GM13976 (cell line): ENCODE results near the gene PRPF4.
"Not testable (repeated sequence)": the region's sequence is repeated elsewhere in the genome, so short reads cannot be mapped to it uniquely, and the experiment has no call there.

Source experiments
- DNase-seq: peaks from one replicate; pipeline ENCODE4 v3.0.0; 2012; ENCODE audit warnings: low spot score
- CTCF ChIP-seq: IDR thresholded peaks from 2 replicates; pipeline ENCODE4 v1.5.1; 2012; ENCODE audit warnings: borderline replicate concordance, mild to moderate bottlenecking; ENCODE audit not compliant: insufficient read depth; ENCODE audit errors: extremely low read depth, missing control alignments, control extremely low read depth
- in situ Hi-C: fragments of 300-500 bp; cut with MboI; formaldehyde crosslinking; loops from one replicate; pipeline ENCODE4 v1.12.0; 2022; ENCODE audit warnings: low sequenced_read_pairs, mixed read lengths, inconsistent platforms; ENCODE audit not compliant: unreplicated experiment

PRPF4 gene

DNA sequence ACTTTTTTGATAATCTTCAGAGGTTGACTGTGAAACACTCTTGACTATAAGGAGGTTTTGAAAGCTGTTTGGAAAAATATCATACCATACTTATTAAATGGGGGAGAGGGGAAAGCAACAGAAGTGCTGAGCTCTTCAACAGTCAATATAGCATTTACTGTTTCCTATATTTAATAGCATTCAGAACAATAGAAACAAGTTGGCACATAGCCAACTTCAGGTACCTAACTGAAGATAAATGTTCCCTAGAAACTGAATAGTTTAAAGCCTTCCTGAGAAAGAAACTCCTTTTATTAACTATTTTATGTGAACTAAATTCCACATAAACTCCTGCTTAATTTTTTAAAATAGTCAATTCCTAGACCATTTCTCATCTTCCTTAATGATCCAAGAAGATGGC lies 27.8 kb upstream of the PRPF4 start:
- DNase-seq, result no peak
- TF ChIP-seq CTCF, result no peak
- in situ Hi-C loops, result no loop called here

GRCh38 chr9:113249661-113250060 lies 25.8 kb upstream of the PRPF4 start:
- in situ Hi-C loops, DNase-seq: not testable (repeated sequence)

DNA sequence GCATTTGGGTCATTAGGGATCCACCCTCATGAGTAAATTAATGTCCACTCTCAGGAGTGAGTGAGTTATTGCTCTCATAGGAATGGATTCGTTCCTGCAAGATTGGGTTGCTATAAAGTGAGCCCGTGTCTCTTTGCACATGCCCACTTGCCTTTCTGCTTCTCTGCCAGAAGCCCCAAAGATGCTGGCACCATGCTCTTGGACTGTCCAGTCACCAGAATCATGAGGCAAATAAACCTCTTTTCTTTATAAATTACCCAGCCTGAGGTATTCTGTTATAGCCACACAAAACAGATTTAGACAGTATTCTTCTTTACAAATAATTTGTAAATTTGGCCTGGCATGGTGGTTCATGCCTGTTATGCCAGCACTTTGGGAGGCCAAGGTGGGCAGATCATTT lies 24.7 kb upstream of the PRPF4 start:
- TF ChIP-seq CTCF, result no peak
- in situ Hi-C loops, result no loop called here
- DNase-seq, result no peak

DNA sequence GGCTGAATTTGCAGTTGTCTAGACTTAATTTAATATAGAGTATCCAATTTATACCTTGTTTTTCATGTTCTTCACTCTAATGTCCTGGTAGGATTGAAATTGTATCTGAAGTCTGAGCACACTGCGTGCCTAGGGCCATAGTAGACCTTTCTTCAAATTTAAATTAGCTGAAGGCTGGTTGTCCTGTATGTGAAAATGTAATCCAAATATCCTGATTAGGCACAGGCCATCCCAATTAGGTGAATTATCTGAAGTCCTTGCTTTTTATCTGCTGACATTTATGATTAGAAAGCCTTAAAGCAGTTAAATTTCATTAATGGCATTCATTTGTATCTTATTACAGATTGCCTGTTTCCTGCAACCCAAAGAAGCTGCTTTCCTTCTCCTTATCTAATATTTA lies 20.5 kb upstream of the PRPF4 start:
- DNase-seq, result no peak
- in situ Hi-C loops, result no loop called here
- no peak for TF ChIP-seq CTCF

DNA sequence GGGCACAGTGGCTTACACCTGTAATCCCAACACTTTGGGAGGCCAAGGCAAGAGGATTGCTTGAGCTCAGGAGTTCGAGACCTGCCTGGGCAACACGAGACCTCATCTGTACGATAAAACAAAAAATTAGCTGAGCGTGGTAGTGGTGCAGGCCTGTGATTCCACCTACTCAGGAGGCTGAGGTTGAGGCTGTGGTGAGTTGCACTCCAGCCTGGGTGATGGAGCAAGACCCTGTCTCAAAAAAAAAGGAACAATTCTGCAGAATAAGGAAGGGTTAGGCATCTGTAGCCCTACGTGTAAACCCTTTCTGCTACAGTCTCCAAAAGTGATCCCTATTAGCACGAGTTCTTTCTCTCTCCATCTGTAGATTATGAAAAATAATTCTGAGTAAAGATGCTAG lies 20.0 kb upstream of the PRPF4 start:
- in situ Hi-C loops, result no loop called here
- no peak for DNase-seq
- no peak for TF ChIP-seq CTCF

DNA sequence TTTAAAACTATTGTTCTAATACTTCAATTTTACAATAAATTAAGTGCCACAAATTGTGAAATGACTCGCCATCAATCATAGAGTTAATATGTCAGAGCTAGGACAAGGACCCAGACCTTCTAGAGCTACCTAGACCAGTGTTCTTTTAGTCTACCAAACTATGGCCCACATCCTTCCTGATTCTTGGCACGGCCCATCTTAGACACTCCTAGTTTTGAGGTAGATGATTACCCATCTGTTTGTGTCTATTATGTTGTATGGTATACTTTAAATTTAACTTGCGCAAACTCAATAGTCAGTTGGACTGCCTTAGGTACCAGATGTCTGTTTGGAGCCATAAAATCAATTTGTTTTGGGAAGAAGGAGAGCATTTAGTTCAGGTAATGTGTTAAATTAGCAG lies 17.6 kb upstream of the PRPF4 start:
- no peak for DNase-seq
- no peak for TF ChIP-seq CTCF
- in situ Hi-C loops, result no loop called here

DNA sequence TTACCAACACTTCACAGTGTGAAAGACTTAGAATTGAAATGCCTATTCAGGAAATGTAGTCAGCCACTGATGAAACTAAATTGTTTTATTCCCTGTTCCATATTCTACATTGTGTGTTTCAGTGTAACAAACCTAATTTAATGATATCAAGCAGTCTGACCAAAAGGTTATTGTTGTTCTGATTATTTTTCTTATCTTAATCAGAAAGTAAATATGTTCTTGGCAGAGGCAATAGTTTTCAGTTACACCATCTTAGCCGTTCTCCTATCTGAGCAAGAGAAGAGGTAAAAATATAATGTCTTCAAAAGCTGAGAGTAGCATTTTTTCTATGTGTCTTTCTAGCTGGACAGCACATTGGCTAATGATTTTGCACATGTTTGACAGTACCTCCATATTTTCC lies 17.2 kb upstream of the PRPF4 start:
- no peak for DNase-seq
- in situ Hi-C loops, result no loop called here
- no peak for TF ChIP-seq CTCF
